PC-9 (cell line): ENCODE measurements around the gene PCDHGB2. TPM values are rescaled to one million over a fixed set of nuclear protein-coding genes. Genes with fewer than 3 reads are reported as not detected.
"Not testable (repeated sequence)": the region's sequence is repeated elsewhere in the genome, so short reads cannot be mapped to it uniquely, and the experiment has no call there.

Experiments used
- Bru-seq: library from RNA; stranded (reverse); fragments of 400-500 nt; gene quantifications from one replicate; lab custom pipeline; 2021; lab: Mats Ljungman, UMichigan
- BruChase-seq, 2 experiments: library from RNA; stranded (reverse); fragments of 400-500 nt; gene quantifications; one replicate each; lab custom pipeline; 2021; lab: Mats Ljungman, UMichigan
- BruUV-seq: library from RNA; stranded (reverse); fragments of 400-500 nt; replicated peaks from 2 replicates; lab custom pipeline; 2021; lab: Mats Ljungman, UMichigan
- CTCF ChIA-PET: fragments of 300-600 bp; sonication (Branson Sonifier 250); formaldehyde crosslinking; loops from one replicate; lab custom pipeline; 2022; ENCODE audit warnings: antibody characterized with exemption; lab: Charles Lee
- POLR2A ChIA-PET: fragments of 300-600 bp; sonication (Branson Sonifier 250); formaldehyde crosslinking; loops from one replicate; lab custom pipeline; 2022; ENCODE audit warnings: antibody characterized with exemption; ENCODE audit not compliant: unreplicated experiment; lab: Charles Lee
- DNase-seq, 2 experiments: peaks; one replicate each; pipeline versions ENCODE4 v3.0.0 to v3.0.0-alpha.2; 2015 to 2022; ENCODE audit warnings: mixed read lengths in 1 of 2
- H2AFZ ChIP-seq: fragments of 200-600 bp; sonication (generic); 2 replicates; pipeline ENCODE4 v1.8.1; 2017; ENCODE audit warnings: antibody characterized with exemption
- H3F3A ChIP-seq: fragments of 200-600 bp; sonication (generic); 2 replicates; pipeline ENCODE4 v1.8.1; 2017; ENCODE audit warnings: antibody characterized with exemption, mild to moderate bottlenecking, low read depth; ENCODE audit not compliant: insufficient read depth
- H3K27ac ChIP-seq: fragments of 200-600 bp; sonication (generic); 2 replicates; pipeline ENCODE4 v1.6.1; 2016; ENCODE audit warnings: mixed run types
- H3K27me3 ChIP-seq: fragments of 200-600 bp; sonication (generic); 2 replicates; pipeline ENCODE4 v1.6.1; 2016; ENCODE audit warnings: low read depth, mixed run types; ENCODE audit not compliant: insufficient read depth
- H3K36me3 ChIP-seq: fragments of 200-600 bp; sonication (generic); 2 replicates; pipeline ENCODE4 v1.6.1; 2016; ENCODE audit warnings: low read depth, mixed run types
- H3K4me1 ChIP-seq: fragments of 200-600 bp; sonication (generic); replicated peaks from 2 replicates; pipeline ENCODE4 v1.6.1; 2016; ENCODE audit warnings: mixed run types; ENCODE audit not compliant: insufficient read depth
- H3K4me2 ChIP-seq: fragments of 200-600 bp; sonication (generic); 2 replicates; pipeline ENCODE4 v1.6.1; 2017; ENCODE audit warnings: mixed run types
- H3K4me3 ChIP-seq: fragments of 200-600 bp; sonication (generic); 2 replicates; pipeline ENCODE4 v1.6.1; 2016; ENCODE audit warnings: mixed run types
- H3K79me2 ChIP-seq: fragments of 200-600 bp; sonication (generic); 2 replicates; pipeline ENCODE4 v1.6.1; 2017; ENCODE audit warnings: low read depth, mixed run types
- H3K9me2 ChIP-seq: fragments of 200-600 bp; sonication (generic); 2 replicates; pipeline ENCODE4 v1.8.1; 2017; ENCODE audit warnings: mild to moderate bottlenecking; ENCODE audit not compliant: insufficient read depth
- H3K9me3 ChIP-seq: fragments of 200-600 bp; sonication (generic); 2 replicates; pipeline ENCODE4 v1.8.1; 2016; ENCODE audit warnings: low read depth; ENCODE audit not compliant: insufficient read depth
- H4K20me1 ChIP-seq: fragments of 200-600 bp; sonication (generic); 2 replicates; pipeline ENCODE4 v1.8.1; 2017; ENCODE audit not compliant: insufficient read depth
- EZH2 ChIP-seq: fragments of 200-600 bp; sonication (generic); IDR thresholded peaks from 2 replicates; pipeline ENCODE4 v1.8.0; 2017; ENCODE audit warnings: antibody characterized with exemption, low read depth
- intact Hi-C: fragments of 100-400 bp; cut with micrococcal nuclease; formaldehyde crosslinking; loops from one replicate; pipeline ENCODE4 v1.10.0; 2022; ENCODE audit not compliant: unreplicated experiment
- long read RNA-seq: library from polyadenylated mRNA; stranded (forward); transcript quantifications from one replicate; pipeline ENCODE4 v2.0.0, GENCODE V29; 2022
- total RNA-seq: library from RNA; stranded (reverse); gene quantifications from 2 replicates; pipeline ENCODE4 v1.2.3, GENCODE V29; 2021
- TF ChIP-seq, protein P1 (sequence below): fragments of 200-600 bp; sonication (generic); conservative IDR thresholded peaks from 2 replicates; pipeline ENCODE4 v1.6.1; 2017; ENCODE audit warnings: mixed run types, antibody characterized with exemption, mild to moderate bottlenecking, moderate library complexity

The PCDHGB2 gene
- total RNA-seq (0.28 and 0.33 TPM in 2 replicates), Bru-seq, nascent RNA (percentile 22 among the genes with signal in this experiment), BruChase-seq, experiment 1, labeled RNA remaining after a 2-hour chase (not detected), BruChase-seq, experiment 2, labeled RNA remaining after a 6-hour chase (percentile 31 among the genes with signal in this experiment)
- long read RNA-seq = 0 reads

DNA sequence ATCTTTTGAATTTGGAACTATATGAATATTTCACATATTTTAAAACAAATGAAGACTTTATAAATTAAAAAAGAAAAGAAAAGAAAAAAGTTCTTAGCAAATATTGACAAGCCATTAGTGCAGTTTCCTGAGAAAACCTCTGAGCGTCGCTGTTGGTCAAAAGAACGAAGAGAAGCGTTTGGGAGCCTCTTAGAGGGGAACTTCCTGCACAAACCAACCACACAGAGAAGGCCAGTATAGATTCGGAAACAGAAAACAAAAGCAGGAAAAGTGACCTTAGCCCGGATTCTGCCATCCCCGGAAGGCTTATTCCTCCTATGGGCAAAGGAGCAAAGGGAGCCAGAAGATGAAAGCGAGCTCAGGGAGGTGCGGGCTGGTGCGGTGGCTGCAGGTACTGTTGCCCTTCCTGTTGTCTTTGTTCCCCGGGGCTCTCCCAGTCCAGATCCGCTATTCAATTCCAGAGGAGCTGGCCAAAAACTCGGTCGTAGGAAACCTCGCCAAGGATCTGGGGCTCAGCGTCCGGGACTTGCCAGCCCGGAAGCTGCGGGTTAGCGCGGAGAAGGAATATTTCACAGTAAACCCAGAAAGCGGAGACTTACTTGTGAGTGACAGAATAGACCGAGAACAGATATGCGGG is at the start of gene PCDHGB2:
PCDHGB2 (plus strand) TSS at position 205 of the 637 bp plus-strand sequence; CDS start at position 347, 142 bp downstream.
- Histone ChIP-seq H3K4me1 (no peaks in the 10 kb centered on the region), H2AFZ (peak within 1 kb of the TSS; percentile 66), H3K9me3 (peaks cover 7% of the 10 kb centered on the region; the same call in 1 of the 2 replicates), H3K4me2 (peak within 1 kb of the TSS; percentile 52), H3K79me2 (no peaks in the 10 kb centered on the region), H4K20me1 (no peaks in the 10 kb centered on the region), H3K36me3 (no peaks in the 10 kb centered on the region), H3F3A (no peaks in the 10 kb centered on the region), H3K9me2 (no peaks in the 10 kb centered on the region), H3K4me3 (no peak within 1 kb of the TSS; the same call in 1 of the 2 replicates), H3K27me3 (peaks cover 14% of the 10 kb centered on the region), H3K27ac (no peak within 1 kb of the TSS)
- ChIA-PET CTCF (interaction anchor here (1.3 kb wide), 1 partner anchor 40 kb away, joined by 4 read pairs; the partner anchor contains the start of gene TAF7), POLR2A (no interaction called here)
- TF ChIP-seq, protein P1, sequence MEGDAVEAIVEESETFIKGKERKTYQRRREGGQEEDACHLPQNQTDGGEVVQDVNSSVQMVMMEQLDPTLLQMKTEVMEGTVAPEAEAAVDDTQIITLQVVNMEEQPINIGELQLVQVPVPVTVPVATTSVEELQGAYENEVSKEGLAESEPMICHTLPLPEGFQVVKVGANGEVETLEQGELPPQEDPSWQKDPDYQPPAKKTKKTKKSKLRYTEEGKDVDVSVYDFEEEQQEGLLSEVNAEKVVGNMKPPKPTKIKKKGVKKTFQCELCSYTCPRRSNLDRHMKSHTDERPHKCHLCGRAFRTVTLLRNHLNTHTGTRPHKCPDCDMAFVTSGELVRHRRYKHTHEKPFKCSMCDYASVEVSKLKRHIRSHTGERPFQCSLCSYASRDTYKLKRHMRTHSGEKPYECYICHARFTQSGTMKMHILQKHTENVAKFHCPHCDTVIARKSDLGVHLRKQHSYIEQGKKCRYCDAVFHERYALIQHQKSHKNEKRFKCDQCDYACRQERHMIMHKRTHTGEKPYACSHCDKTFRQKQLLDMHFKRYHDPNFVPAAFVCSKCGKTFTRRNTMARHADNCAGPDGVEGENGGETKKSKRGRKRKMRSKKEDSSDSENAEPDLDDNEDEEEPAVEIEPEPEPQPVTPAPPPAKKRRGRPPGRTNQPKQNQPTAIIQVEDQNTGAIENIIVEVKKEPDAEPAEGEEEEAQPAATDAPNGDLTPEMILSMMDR = peak; percentile 63
- TF ChIP-seq EZH2 = no peak
- intact Hi-C loops = no loop called here
- no TSS peak for BruUV-seq
- no peak for DNase-seq

DNA sequence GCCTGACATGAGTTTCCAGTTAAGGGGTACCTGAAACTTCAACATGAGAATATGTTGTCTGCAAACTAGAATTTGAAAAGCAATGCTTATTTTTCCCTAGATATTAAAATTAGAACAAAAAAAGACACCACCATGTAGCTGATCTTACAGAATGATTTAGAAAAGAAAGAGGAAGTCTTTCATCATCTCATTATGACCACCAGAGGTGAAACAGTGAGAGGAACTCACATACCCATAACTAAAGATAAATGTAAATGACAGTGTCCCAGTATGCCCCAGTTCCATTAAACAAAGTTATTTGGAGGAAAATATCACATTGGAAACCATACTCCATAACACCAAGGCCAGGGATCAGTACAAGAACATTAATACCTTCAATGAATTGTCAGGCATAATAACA is 46.1 kb upstream of the PCDHGB2 start:
- TF ChIP-seq, protein P1 = no peak
- TF ChIP-seq EZH2 = no peak
- H3K9me3 ChIP-seq = peaks cover 32% of the 10 kb centered on the region
- intact Hi-C loops = no loop called here
- H3K4me2 ChIP-seq = no peak overlapping the region
- H4K20me1 ChIP-seq = no peaks in the 10 kb centered on the region
- peaks cover 19% of the 10 kb centered on the region; the same call in 1 of the 2 replicates for H3F3A ChIP-seq
- ChIA-PET CTCF (no interaction called here), POLR2A (no interaction called here)
- H3K27ac ChIP-seq = no peak overlapping the region
- peaks cover 11% of the 10 kb centered on the region for H3K79me2 ChIP-seq
- H3K9me2 ChIP-seq = no peaks in the 10 kb centered on the region
- no TSS peak for BruUV-seq
- no peak overlapping the region for H2AFZ ChIP-seq
- no peaks in the 10 kb centered on the region for H3K4me1 ChIP-seq
- no peak overlapping the region for H3K4me3 ChIP-seq
- no peaks in the 10 kb centered on the region for H3K27me3 ChIP-seq
- peaks cover 11% of the 10 kb centered on the region for H3K36me3 ChIP-seq
- no peak for DNase-seq

DNA sequence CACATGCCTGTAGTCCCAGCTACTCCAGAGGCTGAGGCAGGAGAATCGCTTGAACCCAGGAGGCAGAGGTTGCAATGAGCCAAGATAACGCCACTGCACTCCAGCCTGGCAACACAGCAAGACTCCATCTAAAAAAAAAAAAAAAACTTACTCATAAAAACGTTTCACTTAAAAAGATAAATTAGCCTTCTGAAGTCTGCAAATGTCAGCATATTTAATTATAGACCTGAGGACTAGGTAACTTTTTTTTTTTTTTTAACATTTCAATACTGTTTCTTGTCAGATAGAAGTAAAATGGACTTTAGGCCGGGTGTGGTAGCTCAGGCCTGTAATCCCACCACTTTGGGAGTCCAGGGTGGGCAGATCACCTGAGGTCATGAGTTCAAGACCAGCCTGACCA is 42.8 kb upstream of the PCDHGB2 start:
- Histone ChIP-seq H3K79me2 (peaks cover 25% of the 10 kb centered on the region), H3K36me3 (peaks cover 29% of the 10 kb centered on the region), H3K9me3 (peaks cover 54% of the 10 kb centered on the region), H3F3A (peaks cover 45% of the 10 kb centered on the region)
- H3K27me3 ChIP-seq, intact Hi-C loops, POLR2A ChIA-PET, H3K27ac ChIP-seq, BruUV-seq, H3K9me2 ChIP-seq, H2AFZ ChIP-seq, H3K4me1 ChIP-seq, H3K4me3 ChIP-seq, CTCF ChIA-PET, DNase-seq, H4K20me1 ChIP-seq, H3K4me2 ChIP-seq: not testable (repeated sequence)
